Stimulated activated CD4-positive, alpha-beta T cell treated with anti-CD3 and anti-CD28 coated beads, Interleukin-12 subunit alpha, Interleukin-12 subunit beta, amount 100 ng/mL, for 24 hours (primary cell): ENCODE measurements around the gene PSMC4.
"Not testable (repeated sequence)": the region's sequence is repeated elsewhere in the genome, so short reads cannot be mapped to it uniquely, and the experiment has no call there.

ENCODE experiments used
- DNase-seq, 2 experiments: peaks; one replicate each; pipeline ENCODE4 v3.0.0-alpha.2; 2020; ENCODE audit warnings: low read depth in 2 of 2

The PSMC4 gene

GRCh38 chr19:39943586-39943985 lies 27.4 kb upstream of the PSMC4 start:
- no peak for DNase-seq

GRCh38 chr19:39946532-39946931 lies 24.4 kb upstream of the PSMC4 start:
- no peak for DNase-seq

- DNase-seq: no peak
These were observed 21.8 kb upstream of the PSMC4 start for GRCh38 chr19:39949026-39949747.

- DNase-seq: no peak
These were observed 19.8 kb upstream of the PSMC4 start for GRCh38 chr19:39951065-39951650.

GRCh38 chr19:39951686-39952085 lies 19.3 kb upstream of the PSMC4 start:
- DNase-seq: no peak

- DNase-seq: no peak
These were observed 17.1 kb upstream of the PSMC4 start for GRCh38 chr19:39953915-39954314.

GRCh38 chr19:39957886-39958285 lies 13.1 kb upstream of the PSMC4 start:
- not testable (repeated sequence) for DNase-seq

GRCh38 chr19:39958942-39959341 lies 12.0 kb upstream of the PSMC4 start:
- not testable (repeated sequence) for DNase-seq

- not testable (repeated sequence) for DNase-seq
These were observed 11.6 kb upstream of the PSMC4 start for GRCh38 chr19:39959407-39959806.

- DNase-seq: no peak
These were observed 7.1 kb upstream of the PSMC4 start for GRCh38 chr19:39963898-39964297.

- DNase-seq: no peak
These were observed 4.3 kb upstream of the PSMC4 start for GRCh38 chr19:39966617-39967016.

GRCh38 chr19:39967561-39967960 lies 3.4 kb upstream of the PSMC4 start:
- no peak for DNase-seq

GRCh38 chr19:39968789-39969188 lies 2.2 kb upstream of the PSMC4 start:
- DNase-seq: no peak

- no peak for DNase-seq
These were observed 1.7 kb upstream of the PSMC4 start for GRCh38 chr19:39969266-39969665.

GRCh38 chr19:39969681-39970424 lies 1.1 kb upstream of the PSMC4 start:
- DNase-seq: peak in 1 of 2 experiments; percentile 18

- no peak for DNase-seq
These were observed 615 bp upstream of the PSMC4 start for GRCh38 chr19:39970425-39970674.

- no peak for DNase-seq
These were observed 543 bp downstream of the PSMC4 start for GRCh38 chr19:39971380-39972035.

- DNase-seq: no peak
These were observed 3.6 kb downstream of the PSMC4 start for GRCh38 chr19:39974377-39975155.

- no peak for DNase-seq
These were observed 11.9 kb downstream of the PSMC4 start for GRCh38 chr19:39982883-39983282.

GRCh38 chr19:39983695-39984300 lies 12.8 kb downstream of the PSMC4 start:
- no peak for DNase-seq

- no peak for DNase-seq
These were observed 15.7 kb downstream of the PSMC4 start for GRCh38 chr19:39986643-39987042.
